Measurements from ENCODE around the gene NLRP2B. TPM values are rescaled to one million over a fixed set of nuclear protein-coding genes. Genes with fewer than 3 reads are reported as not detected.

NLRP2B gene
- not detected in 2 replicates for total RNA-seq

DNA sequence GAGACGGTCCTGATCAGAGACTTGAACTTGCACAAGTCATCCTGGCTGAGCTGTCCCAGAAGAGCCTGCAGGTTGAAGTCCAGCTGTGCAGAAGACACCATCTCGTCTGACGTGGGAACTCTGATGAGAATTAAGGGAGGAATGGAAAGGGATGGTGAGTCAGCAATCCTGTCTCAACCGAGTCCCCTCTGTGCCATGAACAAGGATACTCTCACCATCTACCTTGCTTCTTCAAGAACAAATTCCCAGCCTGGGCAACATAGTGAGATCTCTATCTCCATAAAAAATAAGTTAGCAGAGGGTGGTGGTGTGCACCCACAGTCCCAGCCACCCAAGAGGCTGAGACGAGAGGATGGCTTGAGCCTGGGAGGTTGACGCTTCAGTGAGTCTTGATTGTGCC, at the start of gene NLRP2B:
Gene NLRP2B (minus strand): TSS at position 101 of the 400 bp plus-strand sequence.

Other genes with a start within 250 kb of the NLRP2B start
- 16.1 and 18.7 TPM in 2 replicates for gene ZXDB, start 88.2 kb downstream of the NLRP2B start, total RNA-seq
- gene ZXDA, start 230.2 kb upstream of the NLRP2B start, total RNA-seq = 10.6 and 12.8 TPM in 2 replicates

Measured in placental epithelial cell (primary cell).